NCI-H748 treated with DMSO at 0.1 percent for 48 hours (cell line): ENCODE results near the gene FLVCR1.

ENCODE experiments used
- DNase-seq: peaks from one replicate; lab custom pipeline; 2025; lab: John Stamatoyannopoulos, UW

FLVCR1 gene

GRCh38 chr1:212915245-212916091 is 57.4 kb downstream of the FLVCR1 start:
- no peak for DNase-seq

- no peak for DNase-seq
These were observed 58.5 kb downstream of the FLVCR1 start for GRCh38 chr1:212916481-212917133.

DNA sequence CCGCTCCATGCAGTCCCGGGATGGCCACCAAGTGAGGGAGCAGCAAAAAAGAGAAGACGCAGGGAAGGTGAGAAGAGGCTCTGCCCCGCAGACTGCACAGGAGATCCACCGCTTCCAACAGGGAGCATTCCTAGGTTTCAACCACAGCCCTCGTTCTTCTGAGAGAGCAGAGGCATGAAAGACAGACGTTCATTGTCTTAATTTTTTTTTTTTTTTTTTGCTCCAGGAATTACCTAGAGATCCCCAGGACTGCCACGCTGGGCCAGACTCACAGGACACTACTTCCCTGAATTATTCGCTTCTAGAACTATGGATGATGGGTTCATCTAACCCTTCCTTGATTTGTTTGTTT is 59.0 kb downstream of the FLVCR1 start:
- DNase-seq = no peak

DNA sequence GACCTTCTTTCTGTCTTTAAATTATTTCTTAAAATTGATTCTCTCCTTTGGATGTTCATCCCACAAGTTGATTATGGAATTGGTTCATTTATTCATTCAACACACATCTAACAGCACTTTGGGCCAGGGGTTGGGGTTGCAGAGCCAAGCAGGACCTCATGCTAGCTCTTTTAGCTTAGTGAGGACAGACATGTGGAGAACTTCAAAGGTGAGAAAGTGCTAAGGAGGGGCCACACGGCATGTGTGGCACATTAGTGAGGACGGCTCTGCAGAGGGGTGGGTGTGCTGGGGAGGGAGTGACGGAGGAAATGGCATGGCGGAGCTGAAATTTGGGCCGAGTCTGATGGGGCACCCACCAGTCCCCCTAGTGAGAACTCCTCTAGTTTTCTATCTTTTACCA is 59.8 kb downstream of the FLVCR1 start:
- no peak for DNase-seq

- no peak for DNase-seq
These were observed 60.7 kb downstream of the FLVCR1 start for GRCh38 chr1:212918824-212919223.

- no peak for DNase-seq
These were observed 62.2 kb downstream of the FLVCR1 start for GRCh38 chr1:212920246-212920645.

- DNase-seq = no peak
These were observed 62.8 kb downstream of the FLVCR1 start for GRCh38 chr1:212920896-212921295.

DNA sequence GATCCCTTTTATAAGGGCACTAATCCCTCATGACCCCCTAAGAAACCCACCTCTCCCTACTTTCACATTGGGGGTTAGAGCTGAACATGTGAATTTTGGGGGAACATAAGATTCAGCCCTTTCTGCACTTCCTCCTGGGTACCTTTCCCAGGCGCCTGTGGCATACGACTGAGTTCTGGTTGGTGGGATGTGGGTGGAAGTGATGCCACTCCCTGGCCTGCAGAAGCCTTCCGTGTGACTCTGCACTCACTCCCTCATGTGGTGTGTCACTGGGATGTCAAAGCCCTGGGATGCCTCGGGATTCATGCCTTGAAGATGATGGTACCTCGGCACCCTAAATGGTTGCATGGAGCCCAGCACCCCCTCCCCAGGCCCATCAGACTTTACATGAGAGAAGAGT is 63.9 kb downstream of the FLVCR1 start:
- DNase-seq = no peak

DNA sequence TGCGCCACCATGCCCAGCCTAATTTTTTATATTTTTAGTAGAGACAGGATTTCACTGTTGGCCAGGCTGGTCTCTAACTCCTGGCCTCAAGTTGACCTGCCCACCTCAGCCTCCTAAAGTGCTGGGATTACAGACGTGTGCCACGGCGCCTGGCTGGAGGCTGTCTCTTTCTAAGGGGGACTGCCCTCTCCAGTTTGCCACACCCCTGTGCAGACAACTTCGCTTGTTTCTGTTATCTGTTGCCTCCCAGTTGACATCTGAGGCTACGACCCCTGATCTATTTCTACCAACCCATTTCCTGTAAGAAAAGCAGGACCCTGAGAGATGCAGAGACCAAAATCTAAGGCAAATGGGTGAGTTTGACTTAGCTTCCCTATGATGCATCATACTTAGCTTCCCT is 68.3 kb downstream of the FLVCR1 start:
- DNase-seq = no peak

- DNase-seq = no peak
These were observed 70.5 kb downstream of the FLVCR1 start for GRCh38 chr1:212928323-212929291.

- DNase-seq = no peak
These were observed 73.1 kb downstream of the FLVCR1 start for GRCh38 chr1:212930986-212931678.

DNA sequence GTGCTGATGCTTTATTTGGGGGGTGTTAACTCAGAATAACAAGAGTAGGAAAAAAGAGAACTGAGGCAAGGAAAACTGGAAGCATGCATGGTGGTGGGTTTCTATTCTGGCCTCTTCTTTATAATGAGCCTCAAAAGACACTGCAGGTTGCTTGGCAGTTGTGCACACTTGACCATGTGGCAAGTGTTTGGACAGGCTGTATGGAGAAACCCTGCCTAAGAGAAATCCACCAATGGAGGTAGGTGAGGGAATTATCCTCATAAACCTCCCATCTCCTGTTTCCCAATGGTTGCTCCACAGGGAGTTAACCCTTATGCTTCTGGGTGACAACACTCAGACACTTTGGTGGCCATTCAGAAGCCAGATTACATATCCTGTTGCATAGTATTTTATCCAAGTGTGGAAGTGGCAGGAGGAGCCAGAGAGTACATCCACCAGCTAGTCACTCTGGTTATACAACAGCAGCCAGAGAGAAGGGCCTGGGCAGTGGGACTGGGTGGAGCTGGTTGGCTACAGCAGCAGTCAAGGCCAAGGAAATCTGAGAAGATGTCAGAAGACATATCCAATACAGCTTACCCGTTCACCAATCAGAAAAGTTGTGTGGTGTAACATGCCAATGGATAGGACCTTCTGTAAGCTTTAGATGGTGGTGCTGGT is 75.9 kb downstream of the FLVCR1 start:
- DNase-seq = no peak

DNA sequence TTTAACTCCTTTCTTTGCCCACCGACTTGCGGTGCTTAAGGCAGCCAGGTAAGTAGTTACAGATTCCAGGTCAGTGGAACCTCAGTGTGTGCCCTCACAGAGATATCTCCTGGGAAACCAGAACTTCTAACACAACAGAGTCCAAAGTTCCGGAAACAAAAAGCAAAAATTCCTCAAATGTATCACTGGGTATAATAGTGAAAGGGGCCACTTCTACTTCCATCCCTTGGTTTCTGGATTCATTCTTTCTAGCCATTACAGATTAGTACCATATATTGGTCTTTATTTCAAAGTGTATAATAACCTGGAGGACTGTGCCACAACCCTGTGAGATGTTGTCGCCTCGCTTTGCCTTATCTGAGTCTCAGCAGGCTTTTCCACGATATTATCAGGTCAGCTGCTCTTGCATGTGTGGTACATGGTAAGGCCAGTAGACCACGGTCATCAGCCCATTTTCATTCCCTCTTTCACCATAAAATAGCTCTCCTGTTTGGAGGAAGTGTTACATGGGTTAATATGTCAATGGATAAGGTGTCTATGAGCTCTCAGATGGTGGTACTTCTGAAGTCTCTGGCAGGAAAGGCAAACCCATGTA is 77.4 kb downstream of the FLVCR1 start:
- DNase-seq = no peak

- DNase-seq = no peak
These were observed 79.0 kb downstream of the FLVCR1 start for GRCh38 chr1:212937034-212937433.

DNA sequence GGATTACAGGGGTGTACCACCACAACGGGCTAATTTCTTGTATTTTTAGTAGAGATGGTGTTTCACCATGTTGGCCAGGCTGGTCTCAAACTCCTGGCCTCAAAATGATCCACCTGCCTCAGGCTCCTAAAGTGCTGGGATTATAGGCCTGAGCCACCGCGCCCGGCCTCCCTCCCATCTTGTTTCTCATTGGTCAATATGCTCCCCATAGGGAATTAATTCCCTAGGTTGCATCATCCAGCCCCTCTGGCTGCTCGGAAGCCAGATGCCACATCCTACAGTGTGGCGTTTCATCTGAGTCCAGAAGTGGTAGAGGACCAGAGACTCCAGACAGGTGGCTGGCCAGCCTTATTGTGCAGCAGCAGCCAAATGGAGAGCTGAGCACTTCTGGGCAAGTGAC is 80.8 kb downstream of the FLVCR1 start:
- DNase-seq = no peak

DNA sequence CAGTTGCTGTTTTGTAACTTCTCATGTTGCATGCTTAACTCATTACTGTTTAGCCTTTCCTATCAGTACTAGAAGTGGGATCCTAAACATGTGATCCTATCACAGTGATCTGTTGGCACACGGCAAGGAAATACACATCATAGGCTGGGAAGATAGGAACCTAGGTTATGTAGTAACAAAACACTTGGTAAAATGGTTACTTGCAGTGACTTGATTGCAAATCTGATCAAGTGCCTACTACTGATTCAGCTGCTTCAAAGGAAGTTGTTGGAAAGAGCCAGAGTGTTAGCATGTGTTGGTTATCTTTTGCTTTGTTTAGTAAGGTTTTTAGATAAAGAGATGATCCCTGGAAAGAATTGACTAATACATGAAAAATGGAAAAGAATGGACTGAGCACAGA is 83.4 kb downstream of the FLVCR1 start:
- no peak for DNase-seq

DNA sequence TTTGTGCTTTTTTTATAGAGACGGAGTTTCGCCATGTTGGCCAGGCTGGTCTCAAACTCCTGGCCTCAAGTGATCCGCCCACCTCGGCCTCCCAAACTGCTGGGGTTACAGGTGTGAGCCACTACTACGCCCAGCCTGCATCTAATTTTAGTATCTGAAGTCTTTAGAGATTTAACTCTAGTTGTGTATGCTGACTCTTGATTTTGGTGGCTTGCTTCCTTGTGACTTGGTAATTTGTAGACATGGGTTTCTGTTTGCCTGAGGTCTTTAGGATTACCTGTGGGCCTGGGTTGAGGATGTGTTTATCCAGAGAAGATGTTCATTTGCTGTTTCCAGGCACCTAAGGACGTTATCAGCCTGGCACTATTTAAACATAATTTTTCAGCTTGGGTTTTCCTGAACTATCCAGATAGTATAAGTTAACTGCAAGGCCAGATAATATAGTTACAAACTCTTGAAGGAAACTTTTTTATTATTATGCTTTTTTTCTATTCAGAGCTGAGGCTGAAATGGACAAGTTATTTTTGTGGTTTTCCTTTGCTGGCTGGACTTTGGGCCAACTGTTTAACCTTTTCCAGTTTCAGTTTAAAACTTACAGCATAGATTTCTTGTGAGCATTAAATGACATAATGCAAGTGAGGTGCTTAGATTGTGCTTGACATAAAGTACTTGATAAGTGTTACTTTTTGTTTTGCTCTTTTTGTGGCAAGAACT is 84.8 kb downstream of the FLVCR1 start:
- no peak for DNase-seq

- DNase-seq = no peak
These were observed 85.3 kb downstream of the FLVCR1 start for GRCh38 chr1:212943393-212943710.

- no peak for DNase-seq
These were observed 86.3 kb downstream of the FLVCR1 start for GRCh38 chr1:212944229-212944901.

GRCh38 chr1:212945056-212945455 is 87.0 kb downstream of the FLVCR1 start:
- no peak for DNase-seq
